DND-41 (cell line): ENCODE measurements around the gene RUNX3.

ENCODE experiments used
- ATAC-seq: fragments of 200-7000 bp; cut with Tn5 transposase; 3 replicates; pipeline ENCODE4 v1.9.1; 2021; ENCODE audit warnings: low read depth; ENCODE audit not compliant: insufficient read depth
- DNase-seq: peaks from one replicate; pipeline ENCODE4 v3.0.0-alpha.2; 2020
- H2AFZ ChIP-seq: 2 replicates; pipeline ENCODE4 v1.6.0; 2012; ENCODE audit warnings: low read depth, low read length
- H3K27ac ChIP-seq: 2 replicates; pipeline ENCODE4 v1.5.1; 2012; ENCODE audit warnings: low read length, inconsistent platforms
- H3K27me3 ChIP-seq: fragments of 200-600 bp; sonication (generic); 2 replicates; pipeline ENCODE4 v1.6.0; 2012; ENCODE audit warnings: low read length, mild to moderate bottlenecking, inconsistent platforms; ENCODE audit not compliant: insufficient read depth, poor library complexity
- H3K36me3 ChIP-seq: 2 replicates; pipeline ENCODE4 v1.5.1; 2012; ENCODE audit warnings: low read length, inconsistent platforms; ENCODE audit not compliant: insufficient read depth
- H3K4me1 ChIP-seq: 2 replicates; pipeline ENCODE4 v1.5.1; 2012; ENCODE audit warnings: mild to moderate bottlenecking, low read length; ENCODE audit not compliant: insufficient read depth
- H3K4me2 ChIP-seq: 2 replicates; pipeline ENCODE4 v1.6.0; 2012; ENCODE audit warnings: mild to moderate bottlenecking, moderate library complexity, low read length, inconsistent platforms; ENCODE audit not compliant: insufficient read depth
- H3K4me3 ChIP-seq, 2 experiments: fragments of 200-600 bp in 1 of 2; shearing (Covaris generic) in 1 of 2; 2 replicates each; pipeline ENCODE4 v1.5.1; 2012 to 2016; ENCODE audit warnings: inconsistent platforms in 2 of 2, low read length in 2 of 2, mild to moderate bottlenecking in 2 of 2, low read depth in 1 of 2, moderate library complexity in 1 of 2
- H3K79me2 ChIP-seq: 2 replicates; pipeline ENCODE4 v1.6.0; 2012; ENCODE audit warnings: low read length, inconsistent platforms; ENCODE audit not compliant: insufficient read depth
- H3K9ac ChIP-seq: 2 replicates; pipeline ENCODE4 v1.6.0; 2012; ENCODE audit warnings: low read depth, mild to moderate bottlenecking, inconsistent platforms, low read length, moderate library complexity
- H3K9me3 ChIP-seq: 2 replicates; pipeline ENCODE4 v1.5.1; 2012; ENCODE audit warnings: low read length, moderate library complexity, mild to moderate bottlenecking, inconsistent platforms; ENCODE audit not compliant: insufficient read depth, severe bottlenecking
- H4K20me1 ChIP-seq: 2 replicates; pipeline ENCODE4 v1.6.0; 2012; ENCODE audit warnings: low read length; ENCODE audit not compliant: insufficient read depth
- CTCF ChIP-seq: IDR thresholded peaks from 2 replicates; pipeline ENCODE4 v1.5.1; 2012; ENCODE audit warnings: borderline replicate concordance, low read length, moderate library complexity, mild to moderate bottlenecking; ENCODE audit not compliant: poor library complexity, severe bottlenecking; ENCODE audit errors: extremely low read depth
- EZH2 ChIP-seq: IDR thresholded peaks from 3 replicates; pipeline ENCODE4 v1.6.1; 2012; ENCODE audit warnings: borderline replicate concordance, low read depth, mild to moderate bottlenecking, moderate library complexity, low read length, inconsistent platforms; ENCODE audit not compliant: severe bottlenecking

Gene RUNX3

GRCh38 chr1:24959623-24959975 is 29.5 kb upstream of the RUNX3 start:
- no peak for ATAC-seq
- DNase-seq: no peak
- Histone ChIP-seq H3K9ac (no peak overlapping the region), H3K4me2 (no peak overlapping the region), H3K9me3 (no peaks in the 10 kb centered on the region), H3K4me1 (peaks cover 10% of the 10 kb centered on the region), H3K79me2 (no peaks in the 10 kb centered on the region), H3K36me3 (no peaks in the 10 kb centered on the region), H2AFZ (no peak overlapping the region), H4K20me1 (0 out of 2 replicates have a peak, but pooled peaks cover 3% of the 10 kb centered on the region), H3K27me3 (no peaks in the 10 kb centered on the region), H3K4me3 (no peak overlapping the region), H3K27ac (no peak overlapping the region)
- no peak for TF ChIP-seq EZH2
- TF ChIP-seq CTCF: no peak

GRCh38 chr1:24958766-24959622 is 28.9 kb upstream of the RUNX3 start:
- no peaks in the 10 kb centered on the region for H3K79me2 ChIP-seq
- no peaks in the 10 kb centered on the region for H3K27me3 ChIP-seq
- no peak overlapping the region for H3K4me2 ChIP-seq
- no peak overlapping the region for H3K27ac ChIP-seq
- H3K9ac ChIP-seq: no peak overlapping the region
- DNase-seq: no peak
- 0 out of 2 replicates have a peak, but pooled peaks cover 3% of the 10 kb centered on the region for H4K20me1 ChIP-seq
- H3K36me3 ChIP-seq: no peaks in the 10 kb centered on the region
- peaks cover 4% of the 10 kb centered on the region; the same call in 1 of the 2 replicates for H3K4me1 ChIP-seq
- no peak for TF ChIP-seq EZH2
- no peak for TF ChIP-seq CTCF
- no peak overlapping the region for H3K4me3 ChIP-seq
- H3K9me3 ChIP-seq: no peaks in the 10 kb centered on the region
- no peak for ATAC-seq
- no peak overlapping the region for H2AFZ ChIP-seq

GRCh38 chr1:24957808-24958752 is 28.0 kb upstream of the RUNX3 start:
- TF ChIP-seq EZH2: no peak
- H3K4me2 ChIP-seq: no peak overlapping the region
- H3K4me3 ChIP-seq: no peak overlapping the region
- no peaks in the 10 kb centered on the region for H3K36me3 ChIP-seq
- H3K27ac ChIP-seq: no peak overlapping the region
- H4K20me1 ChIP-seq: 0 out of 2 replicates have a peak, but pooled peaks cover 3% of the 10 kb centered on the region
- ATAC-seq (no peak), DNase-seq (no peak)
- H3K9me3 ChIP-seq: no peaks in the 10 kb centered on the region
- 0 out of 2 replicates have a peak, but pooled peaks cover 3% of the 10 kb centered on the region for H3K4me1 ChIP-seq
- no peak overlapping the region for H3K9ac ChIP-seq
- H3K27me3 ChIP-seq: no peaks in the 10 kb centered on the region
- no peak overlapping the region for H2AFZ ChIP-seq
- H3K79me2 ChIP-seq: no peaks in the 10 kb centered on the region
